ENCODE results near the gene YWHAG.
A peak's percentile ranks its signal among the peaks of the same experiment; 100 is the strongest.
"Not testable (repeated sequence)": the region's sequence is repeated elsewhere in the genome, so short reads cannot be mapped to it uniquely, and the experiment has no call there.

YWHAG gene

DNA sequence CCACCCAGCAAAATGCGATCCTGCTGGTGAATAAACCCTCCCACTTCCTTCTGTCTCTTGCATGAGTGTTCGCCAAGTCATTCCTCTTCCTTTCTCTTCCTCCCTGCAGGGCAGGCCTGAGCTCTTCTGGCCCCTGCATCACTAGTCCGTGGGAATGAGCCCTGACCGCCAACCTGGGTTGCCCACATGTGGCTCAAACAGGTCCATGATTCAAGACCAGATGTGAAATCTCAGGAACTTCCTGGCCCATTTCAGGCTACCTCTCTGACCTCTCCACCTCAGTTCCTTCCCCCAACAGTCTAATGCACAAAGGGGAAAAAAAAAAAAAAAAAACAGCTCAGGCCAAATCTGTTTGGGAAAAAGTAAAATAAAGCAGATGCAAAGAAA lies 5.4 kb upstream of the YWHAG start:
- no peak overlapping the region for H3K4me3 ChIP-seq (ENCODE audit: low read depth, low read length)
- in situ Hi-C loops (cut with HindIII; ENCODE audit: low sequenced_read_pairs) = no loop called here
- DNase-seq (ENCODE audit: low read depth) = no peak
- TF ChIP-seq, protein P1, sequence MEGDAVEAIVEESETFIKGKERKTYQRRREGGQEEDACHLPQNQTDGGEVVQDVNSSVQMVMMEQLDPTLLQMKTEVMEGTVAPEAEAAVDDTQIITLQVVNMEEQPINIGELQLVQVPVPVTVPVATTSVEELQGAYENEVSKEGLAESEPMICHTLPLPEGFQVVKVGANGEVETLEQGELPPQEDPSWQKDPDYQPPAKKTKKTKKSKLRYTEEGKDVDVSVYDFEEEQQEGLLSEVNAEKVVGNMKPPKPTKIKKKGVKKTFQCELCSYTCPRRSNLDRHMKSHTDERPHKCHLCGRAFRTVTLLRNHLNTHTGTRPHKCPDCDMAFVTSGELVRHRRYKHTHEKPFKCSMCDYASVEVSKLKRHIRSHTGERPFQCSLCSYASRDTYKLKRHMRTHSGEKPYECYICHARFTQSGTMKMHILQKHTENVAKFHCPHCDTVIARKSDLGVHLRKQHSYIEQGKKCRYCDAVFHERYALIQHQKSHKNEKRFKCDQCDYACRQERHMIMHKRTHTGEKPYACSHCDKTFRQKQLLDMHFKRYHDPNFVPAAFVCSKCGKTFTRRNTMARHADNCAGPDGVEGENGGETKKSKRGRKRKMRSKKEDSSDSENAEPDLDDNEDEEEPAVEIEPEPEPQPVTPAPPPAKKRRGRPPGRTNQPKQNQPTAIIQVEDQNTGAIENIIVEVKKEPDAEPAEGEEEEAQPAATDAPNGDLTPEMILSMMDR (IDR thresholded peaks at IDR 0.05; ENCODE audit: low read depth, low read length, missing control alignments) = no peak

DNA sequence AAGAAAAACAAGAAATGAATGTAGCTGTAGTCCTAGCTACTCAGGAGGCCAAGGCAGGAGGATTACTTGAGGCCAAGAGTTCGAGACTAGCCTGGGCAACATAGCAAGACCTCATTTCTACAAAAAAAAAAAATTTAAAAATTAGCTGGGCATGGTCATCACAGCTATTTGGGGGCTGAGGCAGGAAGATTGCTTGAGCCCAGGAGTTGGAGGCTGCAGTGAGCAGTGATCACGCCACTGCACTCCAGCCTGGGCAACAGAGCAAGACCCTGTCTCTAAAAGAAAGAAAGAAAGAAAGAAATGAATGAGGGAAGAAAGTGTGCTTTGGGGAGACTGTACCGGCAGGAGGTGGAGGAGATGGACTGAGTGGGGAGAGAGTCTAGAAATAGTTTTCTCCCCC lies 5.0 kb upstream of the YWHAG start:
- DNase-seq (ENCODE audit: low read depth); in situ Hi-C loops (cut with HindIII; ENCODE audit: low sequenced_read_pairs); H3K4me3 ChIP-seq (ENCODE audit: low read depth, low read length): not testable (repeated sequence)

- TF ChIP-seq, protein P1 (IDR thresholded peaks at IDR 0.05; ENCODE audit: low read depth, low read length, missing control alignments) = no peak
- DNase-seq (ENCODE audit: low read depth) = no peak
- no peak overlapping the region for H3K4me3 ChIP-seq (ENCODE audit: low read depth, low read length)
- in situ Hi-C loops (cut with HindIII; ENCODE audit: low sequenced_read_pairs) = no loop called here
Measured at GRCh38 chr7:76359978-76360638, 1.3 kb upstream of the YWHAG start.

- peak; percentile 96 for DNase-seq (ENCODE audit: low read depth)
- in situ Hi-C loops (cut with HindIII; ENCODE audit: low sequenced_read_pairs) = no loop called here
- peak overlapping the region; percentile 67 for H3K4me3 ChIP-seq (ENCODE audit: low read depth, low read length)
- TF ChIP-seq, protein P1 (IDR thresholded peaks at IDR 0.05; ENCODE audit: low read depth, low read length, missing control alignments) = peak; percentile 78
Measured at GRCh38 chr7:76359111-76359977, 553 bp upstream of the YWHAG start.

- no peak for DNase-seq (ENCODE audit: low read depth)
- TF ChIP-seq, protein P1 (IDR thresholded peaks at IDR 0.05; ENCODE audit: low read depth, low read length, missing control alignments) = no peak
- peak overlapping the region; percentile 67 for H3K4me3 ChIP-seq (ENCODE audit: low read depth, low read length)
- in situ Hi-C loops (cut with HindIII; ENCODE audit: low sequenced_read_pairs) = no loop called here
Measured at GRCh38 chr7:76358011-76358480, 745 bp downstream of the YWHAG start.

GRCh38 chr7:76357475-76358010 lies 1.2 kb downstream of the YWHAG start:
- TF ChIP-seq, protein P1 (IDR thresholded peaks at IDR 0.05; ENCODE audit: low read depth, low read length, missing control alignments) = no peak
- peak overlapping the region; percentile 67 for H3K4me3 ChIP-seq (ENCODE audit: low read depth, low read length)
- in situ Hi-C loops (cut with HindIII; ENCODE audit: low sequenced_read_pairs) = no loop called here
- no peak for DNase-seq (ENCODE audit: low read depth)

Data from astrocyte of the cerebellum (primary cell).